CD14-positive monocyte (primary cell): ENCODE results near the gene EFHC1. TPM values are rescaled to one million over a fixed set of nuclear protein-coding genes. Genes with fewer than 3 reads are reported as not detected.

Source experiments
- DNase-seq, 3 donors: peaks; one replicate each; pipeline ENCODE4 v3.0.0-alpha.2; 2011 to 2022
- H2AFZ ChIP-seq: 2 replicates; pipeline ENCODE4 v1.6.0; 2012; ENCODE audit warnings: mild to moderate bottlenecking, low read depth, low read length, inconsistent platforms; ENCODE audit not compliant: insufficient read depth, poor library complexity, severe bottlenecking
- H3K27ac ChIP-seq, 2 donors: 1 replicate in 1 of 2; 2 replicates in 1 of 2; pipeline ENCODE4 v1.5.1; 2012 to 2013; ENCODE audit warnings: low read length in 2 of 2, control low read depth in 1 of 2, inconsistent platforms in 1 of 2, low read depth in 1 of 2, mild to moderate bottlenecking in 1 of 2
- H3K27me3 ChIP-seq, 2 donors: one replicate each; pipeline versions ENCODE4 v1.6.0 to v1.6.1; 2011 to 2013; ENCODE audit warnings: low read length in 2 of 2; ENCODE audit not compliant: control insufficient read depth in 2 of 2, insufficient read depth in 2 of 2
- H3K36me3 ChIP-seq, 2 donors: replicated peaks in 1 of 2; 1 replicate in 1 of 2; 2 replicates in 1 of 2; pipeline versions ENCODE4 v1.5.1 to v1.6.1; 2012 to 2013; ENCODE audit warnings: low read length in 2 of 2, control low read depth in 1 of 2, inconsistent platforms in 1 of 2, mild to moderate bottlenecking in 1 of 2; ENCODE audit not compliant: insufficient read depth in 2 of 2, control insufficient read depth in 1 of 2
- H3K4me1 ChIP-seq, 2 donors: 1 replicate in 1 of 2; 2 replicates in 1 of 2; pipeline versions ENCODE4 v1.5.1 to v1.6.1; 2012 to 2013; ENCODE audit warnings: low read length in 2 of 2, control low read depth in 1 of 2, inconsistent platforms in 1 of 2, mild to moderate bottlenecking in 1 of 2, moderate library complexity in 1 of 2; ENCODE audit not compliant: insufficient read depth in 2 of 2, control insufficient read depth in 1 of 2
- H3K4me2 ChIP-seq: replicated peaks from 2 replicates; pipeline ENCODE3; 2012; ENCODE audit warnings: low read length, moderate library complexity, mild to moderate bottlenecking; ENCODE audit not compliant: poor library complexity, severe bottlenecking; ENCODE audit errors: extremely low read depth
- H3K4me3 ChIP-seq, 3 experiments: fragments of 200-600 bp in 1 of 3; sonication (generic) in 1 of 3; replicated peaks in 1 of 3; 1 replicate in 2 of 3; 2 replicates in 1 of 3; pipeline ENCODE4 v1.5.1; 2011 to 2013; ENCODE audit warnings: low read length in 3 of 3, mild to moderate bottlenecking in 3 of 3, control low read depth in 2 of 3, low read depth in 2 of 3, inconsistent platforms in 1 of 3, moderate library complexity in 1 of 3
- H3K79me2 ChIP-seq: 2 replicates; pipeline ENCODE4 v1.6.0; 2012; ENCODE audit warnings: mild to moderate bottlenecking, control low read depth, inconsistent platforms, low read length, moderate library complexity; ENCODE audit not compliant: insufficient read depth
- H3K9ac ChIP-seq: 2 replicates; pipeline ENCODE4 v1.6.0; 2017; ENCODE audit warnings: low read length, mild to moderate bottlenecking; ENCODE audit not compliant: insufficient read depth, poor library complexity, severe bottlenecking
- H3K9me3 ChIP-seq, 2 donors: replicated peaks in 1 of 2; 1 replicate in 1 of 2; 2 replicates in 1 of 2; pipeline versions ENCODE4 v1.5.1 to v1.6.1; 2012 to 2013; ENCODE audit warnings: low read length in 2 of 2, control low read depth in 1 of 2; ENCODE audit not compliant: control insufficient read depth in 1 of 2, insufficient read depth in 1 of 2
- H4K20me1 ChIP-seq: 2 replicates; pipeline ENCODE4 v1.6.0; 2012; ENCODE audit warnings: mild to moderate bottlenecking, low read length, control low read depth, moderate library complexity; ENCODE audit not compliant: insufficient read depth
- H3K27ac Mint-ChIP-seq, 7 donors: one replicate each; pipeline ENCODE4 v1.8.0; 2020; ENCODE audit warnings: mild to moderate bottlenecking in 7 of 7, mixed read lengths in 7 of 7, moderate library complexity in 6 of 7, inconsistent platforms in 2 of 7
- H3K27me3 Mint-ChIP-seq, 3 donors: one replicate each; pipeline ENCODE4 v1.8.0; 2021 to 2022; ENCODE audit warnings: low read depth in 3 of 3, mild to moderate bottlenecking in 3 of 3, mixed read lengths in 3 of 3, moderate library complexity in 3 of 3, inconsistent platforms in 1 of 3
- H3K36me3 Mint-ChIP-seq, 2 donors: one replicate each; pipeline ENCODE4 v1.8.0; 2020; ENCODE audit warnings: mixed read lengths in 2 of 2, inconsistent platforms in 1 of 2, mild to moderate bottlenecking in 1 of 2
- H3K4me1 Mint-ChIP-seq: one replicate; pipeline ENCODE4 v1.8.0; 2020; ENCODE audit warnings: mild to moderate bottlenecking, mixed read lengths
- H3K4me3 Mint-ChIP-seq, 2 donors: one replicate each; pipeline ENCODE4 v1.8.0; 2020; ENCODE audit warnings: mild to moderate bottlenecking in 2 of 2, mixed read lengths in 2 of 2, moderate library complexity in 1 of 2
- H3K9me3 Mint-ChIP-seq, 7 donors: one replicate each; pipeline ENCODE4 v1.8.0; 2020 to 2022; ENCODE audit warnings: mixed read lengths in 7 of 7, mild to moderate bottlenecking in 6 of 7, moderate library complexity in 6 of 7, inconsistent platforms in 2 of 7
- WGBS: methylation state at CpG from one replicate; pipeline ENCODE4 v1.1.5; 2013; ENCODE audit warnings: missing lambda C conversion rate; ENCODE audit not compliant: insufficient coverage; 5-methylcytosine and 5-hydroxymethylcytosine counted together
- intact Hi-C, 2 donors: fragments of 100-400 bp; cut with micrococcal nuclease; formaldehyde crosslinking; loops; one replicate each; pipeline versions ENCODE4 v1.15.0 to v1.15.1; 2023
- polyA plus RNA-seq, 3 donors: library from polyadenylated mRNA; depleted of rRNA in 1 of 3; unstranded in 2 of 3; stranded (reverse) in 1 of 3; fragments of 300-500 nt in 2 of 3; fragments of >200 nt in 1 of 3; fragmentation: Illumina TruSeq in 2 of 3; gene quantifications; 1 replicate in 2 of 3; 2 replicates in 1 of 3; pipeline ENCODE4 v1.2.3, GENCODE V29; 2012 to 2021
- TF ChIP-seq, protein P1 (sequence below): fragments of 200-600 bp; IDR thresholded peaks from one replicate; pipeline ENCODE4 v1.8.0; 2022; ENCODE audit warnings: antibody characterized with exemption, mild to moderate bottlenecking

The EFHC1 gene
- polyA plus RNA-seq, 3 donors, result 0.30 to 13.5 (median 2.3) TPM

DNA sequence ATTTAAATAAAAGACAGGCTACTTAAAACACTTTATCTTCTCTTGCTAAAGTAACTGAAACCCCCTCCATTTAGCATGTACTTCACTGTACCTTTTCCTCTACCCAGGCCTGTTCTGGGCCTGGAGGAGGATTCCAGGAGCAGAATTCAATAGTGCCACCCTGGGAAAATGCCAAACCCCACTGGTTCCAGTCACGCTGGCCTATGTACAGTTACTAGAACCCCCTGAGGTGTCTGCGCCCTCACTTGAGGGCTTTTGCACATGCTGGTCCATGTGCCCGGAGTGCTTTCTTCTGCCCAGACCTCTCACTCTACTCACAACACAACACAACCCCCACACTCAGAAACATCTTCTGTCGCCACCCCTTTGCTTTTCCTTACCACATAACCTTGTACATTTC, 111.3 kb downstream of the EFHC1 start:
- H3K4me2 ChIP-seq, result no peak overlapping the region
- TF ChIP-seq, protein P1, sequence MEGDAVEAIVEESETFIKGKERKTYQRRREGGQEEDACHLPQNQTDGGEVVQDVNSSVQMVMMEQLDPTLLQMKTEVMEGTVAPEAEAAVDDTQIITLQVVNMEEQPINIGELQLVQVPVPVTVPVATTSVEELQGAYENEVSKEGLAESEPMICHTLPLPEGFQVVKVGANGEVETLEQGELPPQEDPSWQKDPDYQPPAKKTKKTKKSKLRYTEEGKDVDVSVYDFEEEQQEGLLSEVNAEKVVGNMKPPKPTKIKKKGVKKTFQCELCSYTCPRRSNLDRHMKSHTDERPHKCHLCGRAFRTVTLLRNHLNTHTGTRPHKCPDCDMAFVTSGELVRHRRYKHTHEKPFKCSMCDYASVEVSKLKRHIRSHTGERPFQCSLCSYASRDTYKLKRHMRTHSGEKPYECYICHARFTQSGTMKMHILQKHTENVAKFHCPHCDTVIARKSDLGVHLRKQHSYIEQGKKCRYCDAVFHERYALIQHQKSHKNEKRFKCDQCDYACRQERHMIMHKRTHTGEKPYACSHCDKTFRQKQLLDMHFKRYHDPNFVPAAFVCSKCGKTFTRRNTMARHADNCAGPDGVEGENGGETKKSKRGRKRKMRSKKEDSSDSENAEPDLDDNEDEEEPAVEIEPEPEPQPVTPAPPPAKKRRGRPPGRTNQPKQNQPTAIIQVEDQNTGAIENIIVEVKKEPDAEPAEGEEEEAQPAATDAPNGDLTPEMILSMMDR, result no peak
- H3K27ac ChIP-seq, result no peak overlapping the region
- no peak overlapping the region for H3K9ac ChIP-seq
- Mint-ChIP-seq H3K27me3 (peaks cover 0 to 3% (median 0%) of the 10 kb centered on the region in 3 donors), H3K27ac (peak overlapping the region in 4 of 7 donors; percentile 5 to 64 (median 38)), H3K4me1 (peaks cover 1% of the 10 kb centered on the region), H3K36me3 (peaks cover 29 to 56% of the 10 kb centered on the region in 2 donors), H3K4me3 (no peak overlapping the region), H3K9me3 (no peaks in the 10 kb centered on the region)
- no peaks in the 10 kb centered on the region for H3K4me1 ChIP-seq
- no peak for DNase-seq
- no peak overlapping the region for H2AFZ ChIP-seq
- WGBS, result 100% methylated on average over 3 of the region's 4 CpGs
- intact Hi-C loops, result no loop called here
- H3K4me3 ChIP-seq, result no peak overlapping the region
- peaks cover 2% of the 10 kb centered on the region for H4K20me1 ChIP-seq
- H3K9me3 ChIP-seq, result no peaks in the 10 kb centered on the region
- peaks cover 4% of the 10 kb centered on the region for H3K79me2 ChIP-seq
- no peaks in the 10 kb centered on the region for H3K27me3 ChIP-seq
- peaks cover 14 to 70% of the 10 kb centered on the region in 2 donors for H3K36me3 ChIP-seq

DNA sequence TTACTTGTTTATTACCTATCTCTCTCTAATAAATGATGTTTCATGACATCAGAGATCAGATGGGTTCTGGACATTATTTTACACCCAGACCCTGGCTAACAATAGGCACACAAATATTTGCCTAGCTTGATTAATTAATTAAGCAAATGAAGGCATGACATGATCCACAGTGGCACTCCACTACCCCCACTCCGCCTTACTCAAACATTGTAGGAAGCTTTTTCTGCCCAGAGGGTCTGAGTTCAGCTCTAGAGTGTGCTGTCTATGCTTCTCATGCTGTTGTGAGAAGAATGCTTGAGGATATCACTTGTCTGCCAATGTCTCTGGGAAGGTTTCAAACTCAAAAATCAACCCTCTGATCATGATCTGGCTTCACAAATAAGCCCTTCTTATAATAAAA, 111.7 kb downstream of the EFHC1 start:
- Histone ChIP-seq H4K20me1 (peaks cover 7% of the 10 kb centered on the region), H3K79me2 (peaks cover 7% of the 10 kb centered on the region), H2AFZ (no peak overlapping the region), H3K4me1 (no peaks in the 10 kb centered on the region), H3K4me2 (no peak overlapping the region), H3K9me3 (no peaks in the 10 kb centered on the region), H3K9ac (no peak overlapping the region), H3K27ac (no peak overlapping the region), H3K4me3 (no peak overlapping the region), H3K27me3 (no peaks in the 10 kb centered on the region), H3K36me3 (peaks cover 14 to 71% of the 10 kb centered on the region in 2 donors)
- no peaks in the 10 kb centered on the region for H3K9me3 Mint-ChIP-seq
- peaks cover 1% of the 10 kb centered on the region for H3K4me1 Mint-ChIP-seq
- TF ChIP-seq, protein P1, result no peak
- peaks cover 29 to 55% of the 10 kb centered on the region in 2 donors for H3K36me3 Mint-ChIP-seq
- peak overlapping the region in 1 of 7 donors; percentile 5 for H3K27ac Mint-ChIP-seq
- intact Hi-C loops, result no loop called here
- H3K27me3 Mint-ChIP-seq, result peaks cover 0 to 3% (median 0%) of the 10 kb centered on the region in 3 donors
- no peak overlapping the region for H3K4me3 Mint-ChIP-seq
- no peak for DNase-seq
- no CpG with 5 or more reads among the region's 1 CpG for WGBS
